Measurements from ENCODE around the gene DGKA.

Gene DGKA

GRCh38 chr12:55934773-55935172 lies 3.8 kb downstream of the DGKA start (continued):
- TF ChIP-seq, protein P1, sequence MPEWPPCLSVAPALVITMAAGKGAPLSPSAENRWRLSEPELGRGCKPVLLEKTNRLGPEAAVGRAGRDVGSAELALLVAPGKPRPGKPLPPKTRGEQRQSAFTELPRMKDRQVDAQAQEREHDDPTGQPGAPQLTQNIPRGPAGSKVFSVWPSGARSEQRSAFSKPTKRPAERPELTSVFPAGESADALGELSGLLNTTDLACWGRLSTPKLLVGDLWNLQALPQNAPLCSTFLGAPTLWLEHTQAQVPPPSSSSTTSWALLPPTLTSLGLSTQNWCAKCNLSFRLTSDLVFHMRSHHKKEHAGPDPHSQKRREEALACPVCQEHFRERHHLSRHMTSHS (tag by site-specific recombination; IDR thresholded peaks at IDR 0.05), result no peak
- TF ChIP-seq ZNF561 (tag by site-specific recombination; IDR thresholded peaks at IDR 0.05; ENCODE audit: borderline replicate concordance) (no peak), ZSCAN23 (tag by site-specific recombination; IDR thresholded peaks at IDR 0.05) (no peak), ZFHX2 (tag by site-specific recombination; conservative IDR thresholded peaks at IDR 0.05) (no peak)
- TF ChIP-seq, protein P2, sequence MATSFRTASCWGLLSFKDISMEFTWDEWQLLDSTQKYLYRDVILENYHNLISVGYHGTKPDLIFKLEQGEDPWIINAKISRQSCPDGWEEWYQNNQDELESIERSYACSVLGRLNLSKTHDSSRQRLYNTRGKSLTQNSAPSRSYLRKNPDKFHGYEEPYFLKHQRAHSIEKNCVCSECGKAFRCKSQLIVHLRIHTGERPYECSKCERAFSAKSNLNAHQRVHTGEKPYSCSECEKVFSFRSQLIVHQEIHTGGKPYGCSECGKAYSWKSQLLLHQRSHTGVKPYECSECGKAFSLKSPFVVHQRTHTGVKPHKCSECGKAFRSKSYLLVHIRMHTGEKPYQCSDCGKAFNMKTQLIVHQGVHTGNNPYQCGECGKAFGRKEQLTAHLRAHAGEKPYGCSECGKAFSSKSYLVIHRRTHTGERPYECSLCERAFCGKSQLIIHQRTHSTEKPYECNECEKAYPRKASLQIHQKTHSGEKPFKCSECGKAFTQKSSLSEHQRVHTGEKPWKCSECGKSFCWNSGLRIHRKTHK (tag by site-specific recombination; IDR thresholded peaks at IDR 0.05), result no peak

GRCh38 chr12:55935738-55936151 lies 4.8 kb downstream of the DGKA start:
- CTCF ChIA-PET, result interaction anchor here (0.7 to 2.4 kb wide), 2 partner anchors 197 to 279 kb away, joined by 3 to 15 read pairs; no protein-coding TSS in a partner anchor
- no peak overlapping the region for H3K4me3 ChIP-seq (ENCODE audit: low read depth, low read length)
- POLR2A ChIA-PET, result no interaction called here
- no peak overlapping the region for H3K27ac ChIP-seq (ENCODE audit: extremely low read depth, low read depth, low read length)
- H3K4me1 ChIP-seq (ENCODE audit: control insufficient read depth, insufficient read depth, low read length), result peaks cover 4% of the 10 kb centered on the region; the same call in 1 of the 2 replicates
- 0 out of 2 replicates have a peak, but pooled peaks have one; percentile 16 for TF ChIP-seq PRDM1 (tag by site-specific recombination; IDR thresholded peaks at IDR 0.05)
- TF ChIP-seq BCL6B (tag by site-specific recombination; IDR thresholded peaks at IDR 0.05), result no peak
- H3K9me3 ChIP-seq (ENCODE audit: control insufficient read depth, insufficient read depth, low read depth, low read length), result no peaks in the 10 kb centered on the region
- H3K36me3 ChIP-seq (ENCODE audit: control insufficient read depth in 2 of 2, insufficient read depth in 1 of 2, low read length in 2 of 2), result no peaks in the 10 kb centered on the region

DNA sequence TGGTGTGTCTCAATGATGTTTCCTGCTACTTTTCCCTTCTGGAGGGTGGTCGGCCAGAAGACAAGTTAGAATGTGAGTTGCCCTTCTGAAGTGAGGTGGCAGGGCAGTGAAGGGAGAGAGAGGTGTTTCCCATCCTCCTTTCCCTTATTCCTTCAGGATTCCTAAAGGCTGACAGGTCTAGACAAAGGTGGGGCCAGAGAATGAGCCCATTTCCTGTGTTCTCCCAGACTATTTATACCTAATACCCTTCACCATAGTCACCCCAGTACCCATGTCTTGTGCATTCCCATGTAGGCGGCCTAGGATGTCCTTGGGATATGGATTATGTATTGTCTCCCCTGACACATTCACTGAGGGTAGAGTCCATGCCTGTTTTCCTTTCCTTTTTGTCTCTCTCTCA lies 7.0 kb downstream of the DGKA start:
- POLR2A ChIA-PET, result no interaction called here
- TF ChIP-seq WT1 (tag by site-specific recombination; IDR thresholded peaks at IDR 0.05), result no peak
- no peak for TF ChIP-seq ZNF518A (tag by site-specific recombination; conservative IDR thresholded peaks at IDR 0.05; ENCODE audit: low read depth)
- no peak for TF ChIP-seq BCL6B (tag by site-specific recombination; IDR thresholded peaks at IDR 0.05)
- no peak for TF ChIP-seq MEIS1 (CRISPR knock-in tag; IDR thresholded peaks at IDR 0.05; ENCODE audit: borderline replicate concordance)
- TF ChIP-seq ZNF670 (tag by site-specific recombination; IDR thresholded peaks at IDR 0.05; ENCODE audit: low read depth), result no peak
- TF ChIP-seq, protein P3, sequence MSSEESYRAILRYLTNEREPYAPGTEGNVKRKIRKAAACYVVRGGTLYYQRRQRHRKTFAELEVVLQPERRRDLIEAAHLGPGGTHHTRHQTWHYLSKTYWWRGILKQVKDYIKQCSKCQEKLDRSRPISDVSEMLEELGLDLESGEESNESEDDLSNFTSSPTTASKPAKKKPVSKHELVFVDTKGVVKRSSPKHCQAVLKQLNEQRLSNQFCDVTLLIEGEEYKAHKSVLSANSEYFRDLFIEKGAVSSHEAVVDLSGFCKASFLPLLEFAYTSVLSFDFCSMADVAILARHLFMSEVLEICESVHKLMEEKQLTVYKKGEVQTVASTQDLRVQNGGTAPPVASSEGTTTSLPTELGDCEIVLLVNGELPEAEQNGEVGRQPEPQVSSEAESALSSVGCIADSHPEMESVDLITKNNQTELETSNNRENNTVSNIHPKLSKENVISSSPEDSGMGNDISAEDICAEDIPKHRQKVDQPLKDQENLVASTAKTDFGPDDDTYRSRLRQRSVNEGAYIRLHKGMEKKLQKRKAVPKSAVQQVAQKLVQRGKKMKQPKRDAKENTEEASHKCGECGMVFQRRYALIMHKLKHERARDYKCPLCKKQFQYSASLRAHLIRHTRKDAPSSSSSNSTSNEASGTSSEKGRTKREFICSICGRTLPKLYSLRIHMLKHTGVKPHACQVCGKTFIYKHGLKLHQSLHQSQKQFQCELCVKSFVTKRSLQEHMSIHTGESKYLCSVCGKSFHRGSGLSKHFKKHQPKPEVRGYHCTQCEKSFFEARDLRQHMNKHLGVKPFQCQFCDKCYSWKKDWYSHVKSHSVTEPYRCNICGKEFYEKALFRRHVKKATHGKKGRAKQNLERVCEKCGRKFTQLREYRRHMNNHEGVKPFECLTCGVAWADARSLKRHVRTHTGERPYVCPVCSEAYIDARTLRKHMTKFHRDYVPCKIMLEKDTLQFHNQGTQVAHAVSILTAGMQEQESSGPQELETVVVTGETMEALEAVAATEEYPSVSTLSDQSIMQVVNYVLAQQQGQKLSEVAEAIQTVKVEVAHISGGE (tag by site-specific recombination; conservative IDR thresholded peaks at IDR 0.05; ENCODE audit: low read depth), result no peak
- no peak for TF ChIP-seq GLI4 (tag by site-specific recombination; IDR thresholded peaks at IDR 0.05)
- Histone ChIP-seq H3K4me1 (ENCODE audit: control insufficient read depth, insufficient read depth, low read length) (no peaks in the 10 kb centered on the region), H3K4me3 (ENCODE audit: low read depth, low read length) (no peak overlapping the region), H3K27ac (ENCODE audit: extremely low read depth, low read depth, low read length) (no peak overlapping the region), H3K9me3 (ENCODE audit: control insufficient read depth, insufficient read depth, low read depth, low read length) (no peaks in the 10 kb centered on the region), H3K36me3 (ENCODE audit: control insufficient read depth in 2 of 2, insufficient read depth in 1 of 2, low read length in 2 of 2) (no peaks in the 10 kb centered on the region)
- CTCF ChIA-PET, result interaction anchor here (0.6 to 3.2 kb wide), 7 partner anchors 8 to 199 kb away, joined by 3 to 28 read pairs (median 15); no protein-coding TSS in a partner anchor
